HEK293 (cell line): ENCODE measurements around the gene ARMC10.

Experiments
- CTCF ChIA-PET: fragments of 350-600 bp; formaldehyde crosslinking; extraction: SDS; loops from one replicate; lab custom pipeline; 2021; ENCODE audit warnings: antibody characterized with exemption; lab: Yijun Ruan, JAX
- POLR2A ChIA-PET: fragments of 300-600 bp; formaldehyde crosslinking; extraction: SDS; loops from one replicate; lab custom pipeline; 2020; ENCODE audit warnings: antibody characterized with exemption, inconsistent platforms; lab: Yijun Ruan, JAX
- H3K27ac ChIP-seq: fragments of 200-500 bp; sonication (Bioruptor generic); 2 replicates; pipeline ENCODE4 v1.5.1; 2014; ENCODE audit warnings: low read depth, low read length, control low read depth, inconsistent platforms; ENCODE audit errors: extremely low read depth
- H3K36me3 ChIP-seq, 2 experiments: fragments of 200-500 bp in 1 of 2; sonication (Bioruptor generic) in 1 of 2; 1 replicate in 1 of 2; 2 replicates in 1 of 2; pipeline ENCODE4 v1.5.1; 2014 to 2017; ENCODE audit warnings: inconsistent platforms in 2 of 2, low read length in 2 of 2; ENCODE audit not compliant: control insufficient read depth in 2 of 2, insufficient read depth in 1 of 2
- H3K4me1 ChIP-seq: fragments of 200-500 bp; sonication (Bioruptor generic); 2 replicates; pipeline ENCODE4 v1.5.1; 2014; ENCODE audit warnings: mild to moderate bottlenecking, low read length, inconsistent platforms; ENCODE audit not compliant: control insufficient read depth, insufficient read depth
- H3K4me3 ChIP-seq: 2 replicates; pipeline ENCODE4 v1.5.1; 2011; ENCODE audit warnings: low read depth, mild to moderate bottlenecking, control low read depth, low read length, moderate library complexity
- H3K9me3 ChIP-seq: fragments of 200-500 bp; sonication (Bioruptor generic); 2 replicates; pipeline ENCODE4 v1.5.1; 2014; ENCODE audit warnings: low read depth, low read length, inconsistent platforms; ENCODE audit not compliant: control insufficient read depth, insufficient read depth
- HOXA7 ChIP-seq: sonication (generic); formaldehyde crosslinking; IDR thresholded peaks from 2 replicates; pipeline ENCODE4 v1.8.1; 2022; ENCODE audit warnings: missing genetic modification reagents, borderline replicate concordance
- KLF16 ChIP-seq: fragments of 450-650 bp; formaldehyde crosslinking; IDR thresholded peaks from 2 replicates; pipeline ENCODE4 v1.5.1; 2017; ENCODE audit warnings: missing biosample characterization, missing genetic modification characterization
- MEIS1 ChIP-seq: sonication (generic); formaldehyde crosslinking; IDR thresholded peaks from 2 replicates; pipeline ENCODE4 v1.8.1; 2022; ENCODE audit warnings: missing genetic modification reagents, mild to moderate bottlenecking, borderline replicate concordance
- WT1 ChIP-seq: fragments of 450-650 bp; formaldehyde crosslinking; IDR thresholded peaks from 2 replicates; pipeline ENCODE4 v1.5.1; 2016; ENCODE audit warnings: missing biosample characterization, missing genetic modification characterization
- ZFP69B ChIP-seq: fragments of 450-650 bp; formaldehyde crosslinking; IDR thresholded peaks from 2 replicates; pipeline ENCODE4 v1.5.1; 2016; ENCODE audit warnings: missing biosample characterization, missing genetic modification characterization
- ZNF133 ChIP-seq: fragments of 450-650 bp; formaldehyde crosslinking; IDR thresholded peaks from 2 replicates; pipeline ENCODE4 v1.5.1; 2016; ENCODE audit warnings: missing biosample characterization, missing genetic modification characterization
- ZNF19 ChIP-seq: fragments of 450-650 bp; formaldehyde crosslinking; IDR thresholded peaks from 2 replicates; pipeline ENCODE4; 2016; ENCODE audit warnings: missing biosample characterization, missing genetic modification characterization, low read depth
- ZNF302 ChIP-seq: fragments of 450-650 bp; formaldehyde crosslinking; IDR thresholded peaks from 2 replicates; pipeline ENCODE4 v1.5.1; 2016; ENCODE audit warnings: missing biosample characterization, missing genetic modification characterization, low read depth
- ZNF404 ChIP-seq: fragments of 450-650 bp; formaldehyde crosslinking; IDR thresholded peaks from 2 replicates; pipeline ENCODE4 v1.5.1; 2017; ENCODE audit warnings: missing biosample characterization, missing genetic modification characterization
- ZNF510 ChIP-seq: fragments of 450-650 bp; formaldehyde crosslinking; IDR thresholded peaks from 2 replicates; pipeline ENCODE4 v1.5.1; 2018; ENCODE audit warnings: mild to moderate bottlenecking, missing genetic modification characterization, missing biosample characterization; ENCODE audit not compliant: insufficient replicate concordance
- ZNF571 ChIP-seq: fragments of 450-650 bp; formaldehyde crosslinking; IDR thresholded peaks from 2 replicates; pipeline ENCODE4 v1.5.0; 2017; ENCODE audit warnings: missing biosample characterization, missing genetic modification characterization
- ZNF776 ChIP-seq: fragments of 450-650 bp; formaldehyde crosslinking; IDR thresholded peaks from 2 replicates; pipeline ENCODE4 v1.5.0; 2017; ENCODE audit warnings: missing biosample characterization, missing genetic modification characterization, borderline replicate concordance
- ZSCAN16 ChIP-seq: fragments of 450-650 bp; formaldehyde crosslinking; IDR thresholded peaks from 2 replicates; pipeline ENCODE4 v1.5.1; 2016; ENCODE audit warnings: missing biosample characterization, missing genetic modification characterization
- TF ChIP-seq, protein P1 (sequence below): fragments of 450-650 bp; formaldehyde crosslinking; IDR thresholded peaks from 2 replicates; pipeline ENCODE4 v1.5.1; 2016; ENCODE audit warnings: missing biosample characterization, missing genetic modification characterization
- TF ChIP-seq, protein P2 (sequence below): fragments of 450-650 bp; formaldehyde crosslinking; IDR thresholded peaks from 2 replicates; pipeline ENCODE4 v1.5.1; 2016; ENCODE audit warnings: missing biosample characterization, missing genetic modification characterization
- TF ChIP-seq, protein P3 (sequence below): fragments of 450-650 bp; formaldehyde crosslinking; IDR thresholded peaks from 2 replicates; pipeline ENCODE4 v1.5.1; 2016; ENCODE audit warnings: missing biosample characterization, missing genetic modification characterization
- TF ChIP-seq, protein P4 (sequence below): fragments of 450-650 bp; formaldehyde crosslinking; IDR thresholded peaks from 2 replicates; pipeline ENCODE4 v1.5.1; 2016; ENCODE audit warnings: missing biosample characterization, missing genetic modification characterization
- TF ChIP-seq, protein P5 (sequence below): fragments of 450-650 bp; formaldehyde crosslinking; IDR thresholded peaks from 2 replicates; pipeline ENCODE4 v1.5.1; 2016; ENCODE audit warnings: missing biosample characterization, missing genetic modification characterization
- TF ChIP-seq, protein P6 (sequence below): fragments of 450-650 bp; formaldehyde crosslinking; IDR thresholded peaks from 2 replicates; pipeline ENCODE4 v1.5.0; 2017; ENCODE audit warnings: missing biosample characterization, missing genetic modification characterization, borderline replicate concordance

ARMC10 gene

DNA sequence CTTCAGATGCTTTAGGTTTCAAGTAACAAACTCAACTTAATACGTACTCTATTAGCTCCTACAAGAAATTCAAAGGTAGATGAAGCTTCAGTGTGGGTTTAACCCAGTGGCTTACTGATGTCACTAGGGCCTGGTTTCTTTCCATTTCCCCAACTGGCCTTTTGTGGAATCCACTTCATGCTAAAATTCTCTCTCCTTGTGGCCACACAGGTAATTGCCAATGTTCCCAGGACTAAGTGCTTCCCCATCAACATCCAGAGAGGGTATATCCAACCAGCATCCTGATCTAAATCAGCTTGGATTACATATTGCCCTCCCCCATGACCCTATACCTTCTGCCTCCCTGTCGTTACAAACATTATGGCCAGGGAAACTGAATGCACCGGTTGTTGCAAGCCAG is 11.0 kb upstream of the ARMC10 start:
- H3K36me3 ChIP-seq: no peaks in the 10 kb centered on the region
- ChIA-PET POLR2A (no interaction called here), CTCF (interaction anchor here (0.6 kb wide), 1 partner anchor 1884 kb away, joined by 6 read pairs; no protein-coding TSS in a partner anchor)
- no peak for TF ChIP-seq ZNF19 (tag by site-specific recombination)
- TF ChIP-seq, protein P1, sequence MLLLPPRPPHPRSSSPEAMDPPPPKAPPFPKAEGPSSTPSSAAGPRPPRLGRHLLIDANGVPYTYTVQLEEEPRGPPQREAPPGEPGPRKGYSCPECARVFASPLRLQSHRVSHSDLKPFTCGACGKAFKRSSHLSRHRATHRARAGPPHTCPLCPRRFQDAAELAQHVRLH (tag by site-specific recombination): no peak
- TF ChIP-seq WT1 (tag by site-specific recombination): no peak
- no peak for TF ChIP-seq ZSCAN16 (tag by site-specific recombination)
- TF ChIP-seq, protein P2, sequence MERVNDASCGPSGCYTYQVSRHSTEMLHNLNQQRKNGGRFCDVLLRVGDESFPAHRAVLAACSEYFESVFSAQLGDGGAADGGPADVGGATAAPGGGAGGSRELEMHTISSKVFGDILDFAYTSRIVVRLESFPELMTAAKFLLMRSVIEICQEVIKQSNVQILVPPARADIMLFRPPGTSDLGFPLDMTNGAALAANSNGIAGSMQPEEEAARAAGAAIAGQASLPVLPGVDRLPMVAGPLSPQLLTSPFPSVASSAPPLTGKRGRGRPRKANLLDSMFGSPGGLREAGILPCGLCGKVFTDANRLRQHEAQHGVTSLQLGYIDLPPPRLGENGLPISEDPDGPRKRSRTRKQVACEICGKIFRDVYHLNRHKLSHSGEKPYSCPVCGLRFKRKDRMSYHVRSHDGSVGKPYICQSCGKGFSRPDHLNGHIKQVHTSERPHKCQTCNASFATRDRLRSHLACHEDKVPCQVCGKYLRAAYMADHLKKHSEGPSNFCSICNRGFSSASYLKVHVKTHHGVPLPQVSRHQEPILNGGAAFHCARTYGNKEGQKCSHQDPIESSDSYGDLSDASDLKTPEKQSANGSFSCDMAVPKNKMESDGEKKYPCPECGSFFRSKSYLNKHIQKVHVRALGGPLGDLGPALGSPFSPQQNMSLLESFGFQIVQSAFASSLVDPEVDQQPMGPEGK (tag by site-specific recombination): no peak
- TF ChIP-seq, protein P3, sequence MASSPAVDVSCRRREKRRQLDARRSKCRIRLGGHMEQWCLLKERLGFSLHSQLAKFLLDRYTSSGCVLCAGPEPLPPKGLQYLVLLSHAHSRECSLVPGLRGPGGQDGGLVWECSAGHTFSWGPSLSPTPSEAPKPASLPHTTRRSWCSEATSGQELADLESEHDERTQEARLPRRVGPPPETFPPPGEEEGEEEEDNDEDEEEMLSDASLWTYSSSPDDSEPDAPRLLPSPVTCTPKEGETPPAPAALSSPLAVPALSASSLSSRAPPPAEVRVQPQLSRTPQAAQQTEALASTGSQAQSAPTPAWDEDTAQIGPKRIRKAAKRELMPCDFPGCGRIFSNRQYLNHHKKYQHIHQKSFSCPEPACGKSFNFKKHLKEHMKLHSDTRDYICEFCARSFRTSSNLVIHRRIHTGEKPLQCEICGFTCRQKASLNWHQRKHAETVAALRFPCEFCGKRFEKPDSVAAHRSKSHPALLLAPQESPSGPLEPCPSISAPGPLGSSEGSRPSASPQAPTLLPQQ (tag by site-specific recombination): no peak
- no peak for TF ChIP-seq HOXA7 (CRISPR knock-in tag)
- TF ChIP-seq ZNF404 (tag by site-specific recombination): no peak
- TF ChIP-seq KLF16: no peak
- TF ChIP-seq ZNF776 (tag by site-specific recombination): no peak
- TF ChIP-seq MEIS1 (CRISPR knock-in tag): no peak
- TF ChIP-seq ZNF571 (tag by site-specific recombination): no peak
- TF ChIP-seq, protein P4, sequence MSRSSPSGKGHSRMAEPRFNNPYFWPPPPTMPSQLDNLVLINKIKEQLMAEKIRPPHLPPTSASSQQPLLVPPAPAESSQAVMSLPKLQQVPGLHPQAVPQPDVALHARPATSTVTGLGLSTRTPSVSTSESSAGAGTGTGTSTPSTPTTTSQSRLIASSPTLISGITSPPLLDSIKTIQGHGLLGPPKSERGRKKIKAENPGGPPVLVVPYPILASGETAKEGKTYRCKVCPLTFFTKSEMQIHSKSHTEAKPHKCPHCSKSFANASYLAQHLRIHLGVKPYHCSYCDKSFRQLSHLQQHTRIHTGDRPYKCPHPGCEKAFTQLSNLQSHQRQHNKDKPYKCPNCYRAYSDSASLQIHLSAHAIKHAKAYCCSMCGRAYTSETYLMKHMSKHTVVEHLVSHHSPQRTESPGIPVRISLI (tag by site-specific recombination): no peak
- TF ChIP-seq ZNF133: no peak
- TF ChIP-seq, protein P5, sequence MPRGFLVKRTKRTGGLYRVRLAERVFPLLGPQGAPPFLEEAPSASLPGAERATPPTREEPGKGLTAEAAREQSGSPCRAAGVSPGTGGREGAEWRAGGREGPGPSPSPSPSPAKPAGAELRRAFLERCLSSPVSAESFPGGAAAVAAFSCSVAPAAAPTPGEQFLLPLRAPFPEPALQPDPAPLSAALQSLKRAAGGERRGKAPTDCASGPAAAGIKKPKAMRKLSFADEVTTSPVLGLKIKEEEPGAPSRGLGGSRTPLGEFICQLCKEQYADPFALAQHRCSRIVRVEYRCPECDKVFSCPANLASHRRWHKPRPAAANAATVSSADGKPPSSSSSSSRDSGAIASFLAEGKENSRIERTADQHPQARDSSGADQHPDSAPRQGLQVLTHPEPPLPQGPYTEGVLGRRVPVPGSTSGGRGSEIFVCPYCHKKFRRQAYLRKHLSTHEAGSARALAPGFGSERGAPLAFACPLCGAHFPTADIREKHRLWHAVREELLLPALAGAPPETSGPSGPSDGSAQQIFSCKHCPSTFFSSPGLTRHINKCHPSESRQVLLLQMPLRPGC (tag by site-specific recombination): no peak
- no peak for TF ChIP-seq ZNF510 (tag by site-specific recombination)
- TF ChIP-seq, protein P6, sequence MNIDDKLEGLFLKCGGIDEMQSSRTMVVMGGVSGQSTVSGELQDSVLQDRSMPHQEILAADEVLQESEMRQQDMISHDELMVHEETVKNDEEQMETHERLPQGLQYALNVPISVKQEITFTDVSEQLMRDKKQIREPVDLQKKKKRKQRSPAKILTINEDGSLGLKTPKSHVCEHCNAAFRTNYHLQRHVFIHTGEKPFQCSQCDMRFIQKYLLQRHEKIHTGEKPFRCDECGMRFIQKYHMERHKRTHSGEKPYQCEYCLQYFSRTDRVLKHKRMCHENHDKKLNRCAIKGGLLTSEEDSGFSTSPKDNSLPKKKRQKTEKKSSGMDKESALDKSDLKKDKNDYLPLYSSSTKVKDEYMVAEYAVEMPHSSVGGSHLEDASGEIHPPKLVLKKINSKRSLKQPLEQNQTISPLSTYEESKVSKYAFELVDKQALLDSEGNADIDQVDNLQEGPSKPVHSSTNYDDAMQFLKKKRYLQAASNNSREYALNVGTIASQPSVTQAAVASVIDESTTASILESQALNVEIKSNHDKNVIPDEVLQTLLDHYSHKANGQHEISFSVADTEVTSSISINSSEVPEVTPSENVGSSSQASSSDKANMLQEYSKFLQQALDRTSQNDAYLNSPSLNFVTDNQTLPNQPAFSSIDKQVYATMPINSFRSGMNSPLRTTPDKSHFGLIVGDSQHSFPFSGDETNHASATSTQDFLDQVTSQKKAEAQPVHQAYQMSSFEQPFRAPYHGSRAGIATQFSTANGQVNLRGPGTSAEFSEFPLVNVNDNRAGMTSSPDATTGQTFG (tag by site-specific recombination): no peak
- no peak for TF ChIP-seq ZFP69B (tag by site-specific recombination)
- TF ChIP-seq ZNF302 (tag by site-specific recombination): no peak
- H3K9me3 ChIP-seq: no peaks in the 10 kb centered on the region
- no peak overlapping the region for H3K27ac ChIP-seq
- H3K4me3 ChIP-seq: no peak overlapping the region
- no peaks in the 10 kb centered on the region for H3K4me1 ChIP-seq
